Iris pigment epithelial cell (primary cell): ENCODE data around the gene ADTRP.
A peak's percentile ranks its signal among the peaks of the same experiment; 100 is the strongest.

Experiments used
- DNase-seq: peaks from one replicate; pipeline ENCODE4 v3.0.0-alpha.2; 2011; ENCODE audit warnings: low read depth

ADTRP gene

GRCh38 chr6:11722805-11723631, 55.6 kb downstream of the ADTRP start:
- no peak for DNase-seq

- DNase-seq: no peak
Measured at GRCh38 chr6:11722220-11722619, 56.4 kb downstream of the ADTRP start.

GRCh38 chr6:11718463-11718862, 60.1 kb downstream of the ADTRP start:
- no peak for DNase-seq

- DNase-seq: no peak
Measured at GRCh38 chr6:11718031-11718430, 60.6 kb downstream of the ADTRP start.

GRCh38 chr6:11714798-11715285, 63.8 kb downstream of the ADTRP start:
- DNase-seq: no peak

- DNase-seq: no peak
Measured at GRCh38 chr6:11714116-11714797, 64.3 kb downstream of the ADTRP start.

- DNase-seq: peak; percentile 48
Measured at GRCh38 chr6:11712760-11713159, 65.8 kb downstream of the ADTRP start.

- DNase-seq: no peak
Measured at GRCh38 chr6:11711984-11712711, 66.5 kb downstream of the ADTRP start.

GRCh38 chr6:11711003-11711983, 67.3 kb downstream of the ADTRP start:
- DNase-seq: peak; percentile 24

- DNase-seq: peak; percentile 9
Measured at GRCh38 chr6:11710311-11710761, 68.3 kb downstream of the ADTRP start.

- DNase-seq: no peak
Measured at GRCh38 chr6:11706171-11706570, 72.4 kb downstream of the ADTRP start.

GRCh38 chr6:11705483-11705882, 73.1 kb downstream of the ADTRP start:
- no peak for DNase-seq

- no peak for DNase-seq
Measured at GRCh38 chr6:11705069-11705468, 73.5 kb downstream of the ADTRP start.

GRCh38 chr6:11703725-11704124, 74.9 kb downstream of the ADTRP start:
- no peak for DNase-seq

- peak; percentile 74 for DNase-seq
Measured at GRCh38 chr6:11702500-11703130, 76.0 kb downstream of the ADTRP start.

GRCh38 chr6:11702089-11702488, 76.5 kb downstream of the ADTRP start:
- no peak for DNase-seq

GRCh38 chr6:11701573-11701972, 77.0 kb downstream of the ADTRP start:
- no peak for DNase-seq

GRCh38 chr6:11700118-11700718, 78.4 kb downstream of the ADTRP start:
- DNase-seq: peak; percentile 62

- no peak for DNase-seq
Measured at GRCh38 chr6:11699576-11699975, 79.0 kb downstream of the ADTRP start.
